ENCODE results near the gene TNNI2.

- TF ChIP-seq POLR2AphosphoS5 (IDR thresholded peaks at IDR 0.05; ENCODE audit: low read depth, low read length) (no peak), SIN3A (IDR thresholded peaks at IDR 0.05; ENCODE audit: borderline replicate concordance, insufficient read depth, low read length) (no peak), REST (IDR thresholded peaks at IDR 0.05; ENCODE audit: insufficient read depth in 1 of 2, low read depth in 2 of 2, low read length in 2 of 2) (no peak), TAF1 (IDR thresholded peaks at IDR 0.05; ENCODE audit: borderline replicate concordance, insufficient read depth, low read length) (no peak), FOXP2 (optimal IDR thresholded peaks at IDR 0.05; ENCODE audit: borderline replicate concordance, extremely low read depth, extremely low read length, insufficient read depth) (no peak)
Observed at GRCh38 chr11:1840780-1841480, 2.1 kb downstream of the TNNI2 start.

Data from PFSK-1 (cell line).